GM21360 (cell line): ENCODE data around the gene CPT1A.

ENCODE experiments used
- ATAC-seq: cut with Tn5 transposase; IDR thresholded peaks from one replicate; pipeline ENCODE4 v1.9.1; 2021; ENCODE audit warnings: mild to moderate bottlenecking, moderate library complexity; ENCODE audit not compliant: unreplicated experiment

Gene CPT1A

GRCh38 chr11:68715456-68716122, 126.1 kb downstream of the CPT1A start:
- ATAC-seq, result no peak

- no peak for ATAC-seq
Observed at GRCh38 chr11:68714060-68714856, 127.5 kb downstream of the CPT1A start.

GRCh38 chr11:68711114-68711513, 130.6 kb downstream of the CPT1A start:
- no peak for ATAC-seq

GRCh38 chr11:68710409-68710808, 131.3 kb downstream of the CPT1A start:
- no peak for ATAC-seq

- no peak for ATAC-seq
Observed at GRCh38 chr11:68709062-68709461, 132.7 kb downstream of the CPT1A start.

- no peak for ATAC-seq
Observed at GRCh38 chr11:68707527-68707926, 134.2 kb downstream of the CPT1A start.

- ATAC-seq, result no peak
Observed at GRCh38 chr11:68704887-68705286, 136.8 kb downstream of the CPT1A start.
